Urinary bladder (tissue), 4 donors: Measurements from ENCODE around the gene ZNF384. TPM values are rescaled to one million over a fixed set of nuclear protein-coding genes. Genes with fewer than 3 reads are reported as not detected.

Source experiments
- DNase-seq: peaks from one replicate; pipeline ENCODE4 v3.0.0-alpha.2; 2015; ENCODE audit errors: extremely low spot score
- H3K27ac ChIP-seq: one replicate; pipeline ENCODE4 v1.5.1; 2013; ENCODE audit warnings: low read depth, mild to moderate bottlenecking, moderate library complexity
- H3K36me3 ChIP-seq: one replicate; pipeline ENCODE4 v1.6.1; 2013; ENCODE audit warnings: mild to moderate bottlenecking, moderate library complexity; ENCODE audit not compliant: insufficient read depth
- H3K4me1 ChIP-seq: one replicate; pipeline ENCODE4 v1.6.1; 2013; ENCODE audit warnings: mild to moderate bottlenecking, moderate library complexity; ENCODE audit not compliant: insufficient read depth
- H3K4me3 ChIP-seq: one replicate; pipeline ENCODE4 v1.5.1; 2013; ENCODE audit warnings: low read depth, low read length
- WGBS: extraction: QIAGEN DNeasy Blood & Tissue Kit; methylation state at CpG from one replicate; pipeline ENCODE4 v1.1.7; 2013; 5-methylcytosine and 5-hydroxymethylcytosine counted together
- polyA plus RNA-seq: library from polyadenylated mRNA; stranded (reverse); fragments of 200-250 nt; gene quantifications from one replicate; pipeline ENCODE4 v1.2.3, GENCODE V29; 2013
- total RNA-seq: library from RNA; depleted of rRNA; stranded (reverse); fragments of >200 nt; gene quantifications from one replicate; pipeline ENCODE4 v1.2.3, GENCODE V29; 2014
- donor health status: healthy with polysubstance abuse.
- donor health status: healthy.

ZNF384 gene
- total and polyA plus RNA-seq, 2 donors: 19.9 to 49.0 TPM

GRCh38 chr12:6695313-6696045, 6.3 kb upstream of the ZNF384 start:
- Histone ChIP-seq H3K4me1 (peaks cover 1% of the 10 kb centered on the region), H3K27ac (no peak overlapping the region), H3K36me3 (no peaks in the 10 kb centered on the region), H3K4me3 (no peak overlapping the region)
- DNase-seq: no peak
- WGBS: 81% methylated on average over 11 of the region's 11 CpGs

DNA sequence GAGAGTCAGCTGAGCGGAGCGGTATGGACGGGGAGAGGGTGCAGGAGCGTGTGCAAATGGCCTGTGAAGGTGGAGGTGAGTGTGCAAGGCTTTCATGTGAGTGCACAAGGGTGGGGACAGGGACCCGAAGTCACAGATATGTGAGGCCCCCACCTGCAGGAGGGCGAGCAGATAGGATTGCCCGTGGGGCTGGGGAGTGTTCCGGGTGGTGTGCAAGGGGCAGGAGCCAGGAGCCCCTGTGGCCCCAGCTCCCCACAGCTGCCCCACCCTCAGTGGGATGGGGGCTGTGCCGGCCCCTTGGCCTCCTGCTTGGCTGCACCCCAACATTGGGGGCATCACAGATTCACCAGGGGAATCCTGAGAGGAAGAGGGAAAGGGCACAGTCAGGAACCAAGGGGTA, 5.5 kb upstream of the ZNF384 start:
- WGBS: 80% methylated on average over 9 of the region's 9 CpGs
- Histone ChIP-seq H3K36me3 (no peaks in the 10 kb centered on the region), H3K4me1 (no peaks in the 10 kb centered on the region), H3K4me3 (no peak overlapping the region), H3K27ac (no peak overlapping the region)
- no peak for DNase-seq

DNA sequence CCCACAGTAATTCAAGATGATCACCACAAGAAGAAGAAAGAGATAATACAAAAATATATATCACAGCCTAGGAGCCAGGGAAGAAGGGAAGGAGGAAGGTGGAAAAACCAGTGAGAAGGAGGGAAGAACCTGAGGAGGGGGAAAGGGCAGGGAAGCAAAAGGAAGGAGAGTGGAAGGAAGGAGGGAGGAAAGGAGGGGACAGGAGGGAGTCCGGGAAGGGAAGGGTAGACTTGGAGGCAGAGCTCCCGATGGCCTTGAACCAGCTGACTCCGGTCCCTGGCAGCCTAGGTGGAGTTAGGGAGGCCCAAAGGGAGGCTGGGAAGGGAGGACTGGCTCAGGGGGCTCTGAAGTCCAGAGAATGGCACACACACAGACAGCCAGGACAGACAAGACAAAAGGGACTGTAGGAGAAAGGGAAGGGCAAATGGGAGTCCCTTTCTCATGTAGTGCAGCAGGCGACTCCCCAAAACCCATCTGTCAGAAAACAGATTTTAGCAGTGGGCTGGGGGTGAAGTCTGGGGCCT, 4.7 kb upstream of the ZNF384 start:
- Histone ChIP-seq H3K4me1 (no peaks in the 10 kb centered on the region), H3K27ac (no peak overlapping the region), H3K4me3 (no peak overlapping the region), H3K36me3 (no peaks in the 10 kb centered on the region)
- 88% methylated on average over 4 of the region's 4 CpGs for WGBS
- DNase-seq: no peak

DNA sequence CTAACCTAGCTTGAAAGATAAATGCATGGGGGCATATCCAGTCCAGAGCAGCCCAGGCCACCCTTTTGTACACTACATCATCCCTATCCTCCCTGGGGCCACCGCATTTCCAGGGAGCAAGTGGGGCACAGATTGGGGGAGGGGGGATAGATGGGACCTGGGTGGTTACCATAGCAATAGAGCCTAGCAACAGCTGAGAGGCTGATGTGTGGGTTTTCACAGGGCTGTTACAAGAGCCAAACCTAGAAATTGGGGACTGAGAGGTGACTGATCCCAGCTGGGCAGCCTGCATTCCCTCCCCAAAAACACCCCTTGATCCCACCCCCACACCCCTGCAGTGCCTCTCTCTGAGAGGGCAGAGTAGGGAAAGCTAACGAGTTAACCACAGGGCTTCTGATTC, 3.7 kb upstream of the ZNF384 start:
- 59% methylated on average over 2 of the region's 2 CpGs for WGBS
- no peak for DNase-seq

DNA sequence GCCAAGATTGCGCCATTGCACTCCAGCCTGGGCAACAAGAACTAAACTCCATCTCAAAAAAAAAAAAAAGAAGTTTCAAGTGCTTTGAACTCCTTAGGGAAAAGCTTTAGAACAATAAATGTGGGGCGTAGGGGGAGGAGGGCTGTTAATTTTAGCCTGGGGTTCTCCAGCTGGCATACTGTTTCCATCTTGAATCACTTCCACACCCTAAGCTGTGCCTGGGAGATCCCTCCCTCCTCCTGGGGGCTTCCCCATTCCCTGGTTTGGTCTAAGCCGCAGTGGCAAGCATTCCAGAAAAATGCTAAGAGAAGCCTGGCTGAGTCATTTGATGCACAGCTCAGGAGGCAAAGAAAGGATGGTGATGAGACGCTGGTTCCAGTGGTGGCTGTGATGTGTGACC, 2.3 kb upstream of the ZNF384 start:
- H3K36me3 ChIP-seq: no peaks in the 10 kb centered on the region
- H3K4me3 ChIP-seq: no peak overlapping the region
- no peak for DNase-seq
- no peak overlapping the region for H3K27ac ChIP-seq
- WGBS: 71% methylated on average over 4 of the region's 4 CpGs
- no peaks in the 10 kb centered on the region for H3K4me1 ChIP-seq

More for the DNA sequence above, 3.7 kb upstream of the ZNF384 start:
- no peak overlapping the region for H3K27ac ChIP-seq
- H3K4me1 ChIP-seq: no peaks in the 10 kb centered on the region
- no peak overlapping the region for H3K4me3 ChIP-seq
- no peaks in the 10 kb centered on the region for H3K36me3 ChIP-seq

GRCh38 chr12:6688543-6688998, 604 bp downstream of the ZNF384 start:
- Histone ChIP-seq H3K36me3 (no peaks in the 10 kb centered on the region), H3K4me3 (peak overlapping the region; percentile 67), H3K27ac (peak overlapping the region; percentile 94), H3K4me1 (no peaks in the 10 kb centered on the region)
- no peak for DNase-seq
- WGBS: under 1% methylated on average over 13 of the region's 13 CpGs

GRCh38 chr12:6685814-6686213, 3.4 kb downstream of the ZNF384 start:
- H3K4me1 ChIP-seq: no peaks in the 10 kb centered on the region
- no peak for DNase-seq
- H3K4me3 ChIP-seq: no peak overlapping the region
- 70% methylated on average over 3 of the region's 3 CpGs for WGBS
- no peak overlapping the region for H3K27ac ChIP-seq
- H3K36me3 ChIP-seq: no peaks in the 10 kb centered on the region

GRCh38 chr12:6684609-6685008, 4.6 kb downstream of the ZNF384 start:
- WGBS: 56% methylated on average over 6 of the region's 6 CpGs
- H3K4me1 ChIP-seq: no peaks in the 10 kb centered on the region
- no peaks in the 10 kb centered on the region for H3K36me3 ChIP-seq
- DNase-seq: no peak
- no peak overlapping the region for H3K27ac ChIP-seq
- no peak overlapping the region for H3K4me3 ChIP-seq

GRCh38 chr12:6676962-6677361, 12.2 kb downstream of the ZNF384 start:
- no peak overlapping the region for H3K4me3 ChIP-seq
- peaks cover 9% of the 10 kb centered on the region for H3K36me3 ChIP-seq
- whole genome bisulfite sequencing: 93% methylated on average over 5 of the region's 5 CpGs
- H3K27ac ChIP-seq: no peak overlapping the region
- DNase-seq: no peak
- no peaks in the 10 kb centered on the region for H3K4me1 ChIP-seq

- H3K27ac ChIP-seq: no peak overlapping the region
- WGBS: 88% methylated on average over 18 of the region's 18 CpGs
- H3K4me1 ChIP-seq: no peaks in the 10 kb centered on the region
- H3K36me3 ChIP-seq: peaks cover 12% of the 10 kb centered on the region
- no peak for DNase-seq
- no peak overlapping the region for H3K4me3 ChIP-seq
Observed at GRCh38 chr12:6672143-6672542, 17.0 kb downstream of the ZNF384 start.

DNA sequence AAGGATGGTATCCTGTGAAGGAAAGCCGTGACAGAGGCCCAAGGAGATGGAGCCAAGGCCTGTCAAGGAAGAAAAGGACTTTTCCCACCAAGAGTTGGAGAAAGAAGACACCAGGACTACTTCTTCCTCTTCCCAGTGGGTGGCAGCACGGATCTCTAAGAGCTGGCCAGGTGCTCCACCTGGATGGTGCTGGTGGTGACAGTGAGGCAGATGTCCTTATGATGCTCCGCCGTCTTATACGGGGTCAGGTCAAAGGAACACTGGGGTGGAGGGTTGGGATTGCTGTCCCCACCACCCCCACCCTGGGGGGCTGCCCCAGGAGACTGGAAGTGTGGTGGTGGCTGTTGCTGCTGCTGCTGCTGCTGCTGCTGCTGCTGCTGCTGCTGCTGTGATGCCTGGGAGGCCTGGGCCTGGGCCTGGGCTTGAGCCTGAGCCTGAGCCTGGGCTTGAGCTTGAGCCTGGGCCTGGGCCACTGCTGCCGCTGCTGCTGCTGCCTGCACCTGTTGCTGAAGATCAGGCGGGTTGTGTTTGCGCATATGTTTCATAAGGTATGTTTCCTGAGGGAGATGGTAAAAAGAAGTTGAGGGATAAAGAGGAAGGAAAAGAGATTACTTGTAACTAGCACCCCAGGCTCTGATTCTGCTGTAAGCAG, 21.5 kb downstream of the ZNF384 start:
- H3K4me1 ChIP-seq: no peaks in the 10 kb centered on the region
- no peak overlapping the region for H3K27ac ChIP-seq
- peaks cover 12% of the 10 kb centered on the region for H3K36me3 ChIP-seq
- 82% methylated on average over 8 of the region's 8 CpGs for WGBS
- no peak for DNase-seq
- no peak overlapping the region for H3K4me3 ChIP-seq

DNA sequence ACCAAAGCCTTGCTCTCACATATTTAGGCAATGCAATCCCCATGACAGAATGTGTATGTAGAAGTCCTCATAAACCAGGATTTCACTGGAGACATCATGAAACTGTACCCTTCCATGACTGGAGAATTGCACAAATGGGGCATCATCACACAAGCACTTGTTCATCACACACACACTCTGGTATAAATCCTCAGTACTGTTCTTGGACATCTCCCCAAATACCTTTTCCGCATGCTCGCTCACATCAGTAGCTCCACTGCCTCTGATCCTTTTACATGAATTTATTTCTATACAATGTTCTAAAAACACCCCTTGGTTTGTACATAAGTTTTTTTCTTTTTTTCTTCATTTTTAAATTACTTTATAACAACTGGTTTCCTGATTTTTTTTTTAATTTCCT, 23.0 kb downstream of the ZNF384 start:
- DNase-seq: no peak
- Histone ChIP-seq H3K27ac (no peak overlapping the region), H3K4me1 (no peaks in the 10 kb centered on the region), H3K36me3 (peaks cover 3% of the 10 kb centered on the region), H3K4me3 (no peak overlapping the region)
- WGBS: 88% methylated on average over 2 of the region's 2 CpGs

DNA sequence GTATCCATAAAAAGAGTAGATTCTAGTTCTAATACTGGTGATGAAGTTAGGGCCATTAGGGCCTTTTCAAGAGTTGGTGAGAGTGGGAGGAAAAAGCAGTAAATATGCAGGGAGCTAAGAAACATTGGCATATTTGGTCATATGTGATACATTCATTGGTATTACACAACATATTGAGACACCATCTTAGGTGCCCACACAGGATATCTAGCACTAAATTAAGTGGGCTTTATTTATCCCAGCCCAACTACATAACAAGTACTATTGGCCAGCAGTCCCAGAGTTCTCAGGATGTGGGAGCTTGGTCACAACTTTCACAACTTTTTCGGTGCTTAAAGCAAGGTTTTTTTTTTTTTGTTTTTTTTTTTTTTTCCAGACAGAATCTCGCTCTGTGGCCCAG, 24.3 kb downstream of the ZNF384 start:
- H3K4me3 ChIP-seq: no peak overlapping the region
- peaks cover 3% of the 10 kb centered on the region for H3K36me3 ChIP-seq
- 74% methylated on average over 2 of the region's 2 CpGs for WGBS
- H3K27ac ChIP-seq: no peak overlapping the region
- no peak for DNase-seq
- no peaks in the 10 kb centered on the region for H3K4me1 ChIP-seq
